SHP77 treated with DMSO at 0.1 percent for 48 hours (cell line): Measurements from ENCODE around the gene HOXA7.
A peak's percentile ranks its signal among the peaks of the same experiment; 100 is the strongest.

Source experiments
- DNase-seq: peaks from one replicate; lab custom pipeline; 2025; lab: John Stamatoyannopoulos, UW

HOXA7 gene

GRCh38 chr7:27170426-27171324 lies 14.2 kb upstream of the HOXA7 start:
- DNase-seq = no peak

DNA sequence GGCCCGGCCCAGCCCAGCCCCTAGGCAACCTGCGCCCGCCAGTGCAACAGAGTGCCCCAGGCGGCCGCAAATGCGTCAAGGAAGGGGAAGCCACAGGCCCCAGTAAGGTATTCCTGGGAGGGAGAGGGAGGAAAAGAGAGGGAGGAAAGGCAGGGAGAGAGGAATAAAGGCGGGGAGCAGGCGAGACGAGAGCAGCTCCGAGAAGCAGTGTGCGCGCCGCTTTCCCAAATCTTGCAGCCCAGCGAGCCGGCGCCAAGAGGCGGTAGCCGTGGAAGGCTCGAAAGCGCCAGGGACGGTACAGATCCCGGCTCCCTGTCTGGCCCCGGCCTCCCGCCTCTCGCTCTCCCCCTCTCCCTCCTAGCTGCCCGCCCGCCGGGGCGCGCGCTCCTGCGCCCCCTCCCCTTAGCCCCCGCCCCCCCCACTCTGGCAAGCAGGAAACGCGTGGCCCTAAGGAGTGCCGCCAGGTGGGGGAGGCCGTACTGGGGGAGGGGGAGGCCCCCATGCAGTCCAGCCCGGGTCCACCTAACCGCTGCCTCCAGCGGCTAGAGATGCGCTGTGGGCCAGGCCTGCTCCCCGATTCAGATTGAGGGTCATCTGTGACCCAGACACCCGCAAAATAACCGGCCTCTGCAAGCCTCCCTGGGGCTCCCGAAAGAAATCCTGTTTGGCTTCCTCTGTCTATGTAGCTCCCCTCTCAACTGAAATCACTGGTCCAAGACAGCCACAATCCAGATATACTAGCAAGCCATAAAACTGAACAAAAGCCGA lies 13.4 kb upstream of the HOXA7 start:
- DNase-seq = no peak

DNA sequence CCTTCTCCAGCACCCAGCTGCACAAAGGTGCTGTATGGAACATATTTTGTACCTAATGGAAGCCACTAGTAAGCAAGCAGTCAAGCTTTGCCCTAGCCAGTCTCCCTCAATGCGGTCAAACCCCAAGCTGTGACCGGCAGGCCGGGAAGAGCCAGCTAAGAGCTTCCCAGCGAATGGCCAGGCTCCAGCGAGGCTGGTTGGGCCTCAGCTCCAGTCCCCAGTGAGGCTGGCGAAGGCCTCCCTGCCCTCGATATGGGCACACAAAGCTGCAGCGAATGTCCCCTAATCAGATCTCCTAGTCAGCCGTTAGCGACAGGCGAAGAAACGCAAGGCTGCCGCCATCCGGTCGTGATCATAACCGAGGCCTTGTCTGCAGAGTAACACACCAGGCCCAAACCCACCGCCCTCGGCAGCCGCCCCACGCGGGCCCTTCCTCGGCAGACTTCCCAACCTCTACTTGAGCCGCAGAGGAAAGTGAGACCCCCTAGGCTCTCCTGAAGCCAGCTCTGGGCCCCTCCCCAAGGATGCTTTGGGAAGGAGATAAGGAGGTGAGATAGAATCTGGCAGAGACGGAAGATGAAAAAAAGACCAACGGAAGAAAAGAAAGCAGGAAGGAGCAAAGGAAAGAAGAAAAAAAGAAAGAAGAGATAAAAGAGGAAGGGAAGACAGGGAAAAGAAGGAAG lies 11.9 kb upstream of the HOXA7 start:
- DNase-seq = no peak

DNA sequence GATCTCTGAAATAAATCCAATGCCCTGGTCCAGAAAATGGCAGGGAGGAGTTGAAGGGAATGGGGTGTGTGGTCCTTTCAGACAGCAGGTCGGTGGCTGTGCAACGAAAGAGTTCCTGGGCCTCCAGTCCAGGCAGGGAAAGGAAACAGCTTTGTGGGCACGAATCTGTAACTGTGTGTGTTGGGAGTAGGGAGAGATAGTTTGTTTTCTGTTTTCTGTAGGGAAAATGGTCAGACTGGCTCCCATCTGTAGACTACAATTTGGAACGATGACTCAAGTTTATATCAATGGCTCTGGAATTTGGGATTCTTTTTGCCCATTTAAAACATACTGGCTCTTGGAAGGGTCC lies 11.4 kb upstream of the HOXA7 start:
- no peak for DNase-seq

GRCh38 chr7:27166531-27167505 lies 10.3 kb upstream of the HOXA7 start:
- no peak for DNase-seq

DNA sequence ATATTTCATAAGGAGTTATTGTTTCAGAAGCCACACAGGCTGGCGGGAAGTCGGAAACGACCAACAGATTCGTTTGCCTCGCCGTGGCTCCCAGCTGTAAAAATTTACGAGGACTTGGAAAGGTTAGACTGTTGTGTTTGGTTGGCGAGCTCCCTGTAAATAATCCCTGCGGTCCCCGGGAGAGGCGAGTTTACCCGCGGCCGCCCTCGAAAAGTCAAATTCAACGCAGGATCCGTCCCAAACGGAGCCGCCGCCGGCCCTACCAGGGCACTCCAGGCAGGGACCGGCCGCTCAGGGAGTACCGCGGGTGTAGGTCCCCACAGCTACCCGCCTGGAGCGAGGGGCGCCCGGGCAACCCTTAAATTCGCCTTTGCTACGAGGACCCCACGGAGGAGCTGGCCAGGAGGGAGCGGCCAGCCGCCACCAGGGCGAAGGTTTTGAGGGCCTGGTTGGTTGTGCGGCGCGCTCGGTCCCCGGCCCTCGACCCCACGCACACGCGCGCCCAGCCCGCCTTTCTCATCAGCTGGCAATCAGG lies 9.6 kb upstream of the HOXA7 start:
- no peak for DNase-seq

GRCh38 chr7:27165089-27165995 lies 8.9 kb upstream of the HOXA7 start, which contains the start of gene HOXA9:
TSS of gene HOXA9 (minus strand) at chr7:27165537. CDS start at chr7:27165457, 80 bp downstream.
- no peak for DNase-seq

DNA sequence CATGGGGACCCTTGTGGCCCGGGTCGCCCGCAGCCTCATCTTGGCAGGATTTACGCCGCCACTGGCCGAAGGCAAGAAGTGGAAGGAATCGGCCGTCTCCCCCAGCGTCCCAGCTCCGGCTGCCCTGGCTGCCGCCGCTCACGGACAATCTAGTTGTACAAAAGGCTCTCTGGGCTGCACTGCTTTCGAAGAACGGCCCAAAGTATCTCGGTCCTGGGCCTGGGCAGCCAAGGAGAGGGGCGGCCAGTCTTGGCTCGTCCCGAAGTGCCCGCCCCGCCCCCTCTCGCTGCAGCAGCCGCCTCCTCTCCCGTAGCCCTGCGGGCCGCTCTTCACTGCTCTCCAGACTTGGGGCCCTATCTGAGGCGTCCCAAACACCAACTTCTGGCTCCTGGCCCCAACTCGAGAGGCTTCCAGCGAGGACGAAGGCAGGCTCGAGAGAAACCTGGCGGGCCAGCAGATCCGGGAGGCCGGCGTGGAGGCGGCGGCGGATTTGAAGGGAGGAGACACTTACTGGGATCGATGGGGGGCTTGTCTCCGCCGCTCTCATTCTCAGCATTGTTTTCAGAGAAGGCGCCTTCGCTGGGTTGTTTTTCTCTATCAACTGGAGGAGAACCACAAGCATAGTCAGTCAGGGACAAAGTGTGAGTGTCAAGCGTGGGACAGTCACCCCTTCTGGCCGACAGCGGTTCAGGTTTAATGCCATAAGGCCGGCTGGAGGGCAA lies 8.1 kb upstream of the HOXA7 start:
- no peak for DNase-seq

GRCh38 chr7:27164045-27164366 lies 7.5 kb upstream of the HOXA7 start:
- no peak for DNase-seq

DNA sequence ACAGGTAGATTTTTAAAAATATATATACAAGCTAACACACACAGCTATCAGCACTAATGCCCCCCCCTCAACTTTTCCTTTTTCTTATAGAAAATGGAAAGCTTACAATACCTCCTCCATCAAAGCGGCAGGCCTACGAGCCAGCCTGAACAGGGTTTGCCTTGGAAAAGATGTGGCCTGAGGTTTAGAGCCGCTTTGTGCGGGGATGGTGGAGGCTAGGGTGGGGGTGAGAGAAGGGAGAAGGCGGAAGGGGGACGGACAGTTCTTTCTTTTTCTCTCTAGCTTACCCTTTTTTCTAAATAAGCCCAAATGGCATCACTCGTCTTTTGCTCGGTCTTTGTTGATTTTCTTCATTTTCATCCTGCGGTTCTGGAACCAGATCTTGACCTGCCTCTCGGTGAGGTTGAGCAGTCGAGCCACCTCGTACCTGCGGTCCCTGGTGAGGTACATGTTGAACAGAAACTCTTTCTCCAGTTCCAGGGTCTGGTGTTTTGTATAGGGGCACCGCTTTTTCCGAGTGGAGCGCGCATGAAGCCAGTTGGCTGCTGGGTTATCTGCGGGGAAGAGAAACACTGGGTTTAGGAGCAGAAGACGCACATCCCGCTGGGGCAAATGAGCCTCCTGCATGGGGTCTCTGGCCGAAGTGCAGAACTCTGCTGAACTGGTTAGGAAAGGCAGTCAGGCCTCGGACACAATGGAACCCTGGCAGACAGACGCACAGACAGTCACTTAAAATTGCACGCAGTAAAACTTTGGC lies 7.0 kb upstream of the HOXA7 start:
- no peak for DNase-seq

DNA sequence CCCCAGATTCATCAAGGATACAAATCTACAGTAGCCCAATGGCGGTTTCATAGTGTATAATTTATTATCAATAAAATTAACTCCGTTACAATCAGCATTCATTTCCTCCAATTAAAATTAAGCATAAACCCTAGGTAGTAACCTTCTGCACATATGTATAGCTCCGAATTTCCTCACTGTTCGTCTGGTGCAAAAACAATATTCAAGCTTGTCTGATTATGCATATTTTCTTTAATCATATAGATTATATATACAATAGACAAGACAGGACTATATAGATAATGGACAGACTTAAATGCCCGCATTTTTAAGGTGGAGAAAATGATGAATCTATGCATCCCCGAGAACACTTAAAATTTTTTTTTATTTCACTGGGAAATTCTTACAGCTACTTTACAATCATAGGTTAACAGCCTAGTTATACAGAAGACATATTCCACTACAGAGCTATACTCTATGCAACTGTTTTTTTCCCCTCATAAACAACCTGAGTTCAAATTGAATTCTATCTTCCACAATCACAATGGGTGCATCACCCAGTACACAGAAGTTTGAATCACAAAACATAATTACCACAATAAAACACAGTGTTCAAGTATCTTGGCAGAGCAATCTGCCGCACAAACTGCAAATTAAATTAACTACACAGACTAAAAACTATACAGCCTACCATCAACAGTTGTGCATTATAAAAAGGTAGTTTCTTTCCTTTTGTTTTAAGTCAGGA lies 6.2 kb upstream of the HOXA7 start:
- DNase-seq = no peak

- DNase-seq = no peak
These were observed 5.5 kb upstream of the HOXA7 start for GRCh38 chr7:27161721-27162560.

GRCh38 chr7:27161214-27161720 lies 4.8 kb upstream of the HOXA7 start:
- DNase-seq = no peak

DNA sequence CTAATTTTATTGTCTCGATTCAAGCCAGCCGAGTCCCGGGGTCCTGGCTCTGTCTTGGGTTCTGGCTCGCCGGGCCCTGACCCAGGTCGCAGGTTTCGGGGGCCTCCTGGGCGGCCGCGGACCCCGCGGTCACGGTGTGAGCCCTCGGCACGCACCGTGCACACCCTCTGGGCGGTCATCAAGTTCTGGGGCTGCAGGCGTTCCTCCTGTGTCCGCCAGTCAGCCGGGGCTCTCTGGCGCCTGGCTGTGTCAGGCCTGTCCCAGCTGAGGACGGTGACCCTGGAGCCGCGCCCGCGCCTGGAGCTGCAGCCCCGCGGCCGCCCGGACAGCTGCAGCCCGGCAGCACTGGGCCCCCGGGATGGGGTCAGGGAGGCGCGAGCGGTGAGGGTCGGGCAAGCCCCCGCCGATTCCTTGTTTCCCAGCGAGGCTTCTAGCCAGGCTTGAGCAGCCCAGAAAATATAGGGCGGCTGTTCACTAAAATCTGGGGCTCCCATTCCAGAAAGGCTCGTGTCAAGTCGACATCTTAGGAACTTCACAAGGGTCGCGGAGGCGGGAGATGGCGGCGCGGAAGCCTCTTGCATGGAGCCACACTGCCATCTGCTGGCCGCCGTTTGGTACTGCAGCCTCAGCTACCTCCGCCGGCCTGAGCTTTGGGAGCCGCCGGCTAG lies 4.2 kb upstream of the HOXA7 start:
- DNase-seq = peak; percentile 59

DNA sequence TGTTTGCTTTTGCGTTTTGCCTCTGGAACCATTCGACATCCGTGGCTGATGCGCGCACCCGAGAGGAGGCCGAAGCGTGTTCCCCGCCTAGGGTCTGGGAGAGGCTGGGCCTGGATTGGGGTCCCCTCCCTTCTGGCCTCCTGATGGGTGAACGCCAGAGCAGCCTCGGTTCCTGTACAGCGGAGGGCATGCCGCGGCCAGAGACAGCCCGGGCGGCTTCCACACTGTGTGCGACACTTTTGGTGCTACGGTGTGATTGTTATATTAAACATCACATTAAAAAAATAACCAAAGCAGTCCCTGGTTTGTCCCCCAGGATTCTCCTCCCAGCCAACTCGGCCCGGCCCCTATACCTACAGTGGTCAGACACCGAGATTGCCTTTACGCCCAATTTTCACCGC lies 3.7 kb upstream of the HOXA7 start:
- no peak for DNase-seq
